GM06990 (cell line): ENCODE results near the gene SLC6A17.

Source experiments
- DNase-seq: peaks from one replicate; pipeline ENCODE4 v3.0.0-alpha.2; 2011; ENCODE audit not compliant: insufficient read length; ENCODE audit errors: extremely low read depth
- H3K27me3 ChIP-seq: replicated peaks from 2 replicates; pipeline ENCODE4 v1.6.0; 2011; ENCODE audit warnings: low read length; ENCODE audit not compliant: control insufficient read depth, insufficient read depth
- H3K36me3 ChIP-seq: 2 replicates; pipeline ENCODE4 v1.5.1; 2011; ENCODE audit warnings: low read length; ENCODE audit not compliant: control insufficient read depth, insufficient read depth
- H3K4me3 ChIP-seq: replicated peaks from 2 replicates; pipeline ENCODE4 v1.5.1; 2011; ENCODE audit warnings: low read depth, mild to moderate bottlenecking, control low read depth, low read length
- CTCF ChIP-seq: IDR thresholded peaks from 2 replicates; pipeline ENCODE4 v1.5.1; 2011; ENCODE audit warnings: low read length, control low read depth, mild to moderate bottlenecking, inconsistent platforms; ENCODE audit not compliant: insufficient read depth, poor library complexity, severe bottlenecking

SLC6A17 gene

GRCh38 chr1:110210604-110211495, 60.6 kb downstream of the SLC6A17 start:
- Histone ChIP-seq H3K36me3 (no peaks in the 10 kb centered on the region), H3K4me3 (peak overlapping the region; percentile 66), H3K27me3 (peaks cover 3% of the 10 kb centered on the region)
- DNase-seq, result peak; percentile 60
- no peak for TF ChIP-seq CTCF

- Histone ChIP-seq H3K36me3 (no peaks in the 10 kb centered on the region), H3K4me3 (peak overlapping the region; percentile 66), H3K27me3 (peaks cover 3% of the 10 kb centered on the region)
- no peak for DNase-seq
- TF ChIP-seq CTCF, result no peak
Measured at GRCh38 chr1:110211496-110212168, 61.3 kb downstream of the SLC6A17 start.

GRCh38 chr1:110212169-110213142, 62.2 kb downstream of the SLC6A17 start:
- no peak for TF ChIP-seq CTCF
- no peak for DNase-seq
- peaks cover 3% of the 10 kb centered on the region for H3K27me3 ChIP-seq
- peak overlapping the region; percentile 30 for H3K4me3 ChIP-seq
- H3K36me3 ChIP-seq, result no peaks in the 10 kb centered on the region

GRCh38 chr1:110213143-110213540, 62.8 kb downstream of the SLC6A17 start:
- peaks cover 3% of the 10 kb centered on the region for H3K27me3 ChIP-seq
- no peak for TF ChIP-seq CTCF
- H3K4me3 ChIP-seq, result no peak overlapping the region
- no peak for DNase-seq
- no peaks in the 10 kb centered on the region for H3K36me3 ChIP-seq

GRCh38 chr1:110214454-110215404, 64.4 kb downstream of the SLC6A17 start:
- Histone ChIP-seq H3K4me3 (no peak overlapping the region), H3K27me3 (peaks cover 3% of the 10 kb centered on the region), H3K36me3 (no peaks in the 10 kb centered on the region)
- no peak for DNase-seq
- no peak for TF ChIP-seq CTCF
